Measurements from ENCODE around the gene RAB11FIP4.

Gene RAB11FIP4

GRCh38 chr17:31511195-31511578 is 119.7 kb downstream of the RAB11FIP4 start:
- no peak for TF ChIP-seq REST (IDR thresholded peaks at IDR 0.05; ENCODE audit: insufficient read depth in 1 of 2, low read depth in 2 of 2, low read length in 2 of 2)
- no peak for TF ChIP-seq POLR2AphosphoS5 (IDR thresholded peaks at IDR 0.05; ENCODE audit: low read depth, low read length)
- no peak for TF ChIP-seq FOXP2 (optimal IDR thresholded peaks at IDR 0.05; ENCODE audit: borderline replicate concordance, extremely low read depth, extremely low read length, insufficient read depth)
- no peak for TF ChIP-seq SIN3A (IDR thresholded peaks at IDR 0.05; ENCODE audit: borderline replicate concordance, insufficient read depth, low read length)
- no peak for TF ChIP-seq TAF1 (IDR thresholded peaks at IDR 0.05; ENCODE audit: borderline replicate concordance, insufficient read depth, low read length)

GRCh38 chr17:31511580-31511979 is 120.1 kb downstream of the RAB11FIP4 start:
- TF ChIP-seq REST (IDR thresholded peaks at IDR 0.05; ENCODE audit: insufficient read depth in 1 of 2, low read depth in 2 of 2, low read length in 2 of 2) (no peak), SIN3A (IDR thresholded peaks at IDR 0.05; ENCODE audit: borderline replicate concordance, insufficient read depth, low read length) (no peak), POLR2AphosphoS5 (IDR thresholded peaks at IDR 0.05; ENCODE audit: low read depth, low read length) (no peak), TAF1 (IDR thresholded peaks at IDR 0.05; ENCODE audit: borderline replicate concordance, insufficient read depth, low read length) (no peak), FOXP2 (optimal IDR thresholded peaks at IDR 0.05; ENCODE audit: borderline replicate concordance, extremely low read depth, extremely low read length, insufficient read depth) (no peak)

GRCh38 chr17:31512104-31512740 is 120.7 kb downstream of the RAB11FIP4 start:
- no peak for TF ChIP-seq SIN3A (IDR thresholded peaks at IDR 0.05; ENCODE audit: borderline replicate concordance, insufficient read depth, low read length)
- no peak for TF ChIP-seq TAF1 (IDR thresholded peaks at IDR 0.05; ENCODE audit: borderline replicate concordance, insufficient read depth, low read length)
- TF ChIP-seq FOXP2 (optimal IDR thresholded peaks at IDR 0.05; ENCODE audit: borderline replicate concordance, extremely low read depth, extremely low read length, insufficient read depth): no peak
- TF ChIP-seq POLR2AphosphoS5 (IDR thresholded peaks at IDR 0.05; ENCODE audit: low read depth, low read length): no peak
- TF ChIP-seq REST (IDR thresholded peaks at IDR 0.05; ENCODE audit: insufficient read depth in 1 of 2, low read depth in 2 of 2, low read length in 2 of 2): no peak

GRCh38 chr17:31512796-31513195 is 121.3 kb downstream of the RAB11FIP4 start:
- TF ChIP-seq SIN3A (IDR thresholded peaks at IDR 0.05; ENCODE audit: borderline replicate concordance, insufficient read depth, low read length): no peak
- TF ChIP-seq REST (IDR thresholded peaks at IDR 0.05; ENCODE audit: insufficient read depth in 1 of 2, low read depth in 2 of 2, low read length in 2 of 2): no peak
- TF ChIP-seq FOXP2 (optimal IDR thresholded peaks at IDR 0.05; ENCODE audit: borderline replicate concordance, extremely low read depth, extremely low read length, insufficient read depth): no peak
- TF ChIP-seq POLR2AphosphoS5 (IDR thresholded peaks at IDR 0.05; ENCODE audit: low read depth, low read length): no peak
- no peak for TF ChIP-seq TAF1 (IDR thresholded peaks at IDR 0.05; ENCODE audit: borderline replicate concordance, insufficient read depth, low read length)

All from PFSK-1 (cell line).